NCI-H82 treated with DMSO at 0.1 percent for 48 hours (cell line): Measurements from ENCODE around the gene APPL2.

Experiments
- DNase-seq: peaks from one replicate; lab custom pipeline; 2025; ENCODE audit not compliant: unreplicated experiment; lab: John Stamatoyannopoulos, UW

APPL2 gene

DNA sequence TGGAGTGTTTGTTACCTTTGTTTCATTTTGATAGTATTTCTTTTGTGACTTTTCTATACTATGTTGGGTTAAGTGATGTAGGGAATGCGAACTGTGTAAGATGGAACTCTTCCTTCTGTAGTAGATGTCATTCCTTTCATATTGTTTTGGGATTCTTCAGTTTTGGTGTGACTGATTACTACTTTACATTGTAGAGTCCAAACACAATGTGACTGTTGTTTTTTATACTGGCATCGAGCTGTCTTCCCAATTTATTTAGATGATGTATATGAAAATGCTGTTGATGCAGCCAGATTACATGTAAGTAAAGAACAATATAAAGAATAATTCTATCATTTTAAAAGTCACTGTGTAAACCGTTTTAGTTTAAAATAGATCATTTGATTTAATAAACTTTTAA lies 93.7 kb downstream of the APPL2 start:
- DNase-seq, result no peak

- DNase-seq, result no peak
Measured at GRCh38 chr12:105141320-105141922, 94.6 kb downstream of the APPL2 start.

DNA sequence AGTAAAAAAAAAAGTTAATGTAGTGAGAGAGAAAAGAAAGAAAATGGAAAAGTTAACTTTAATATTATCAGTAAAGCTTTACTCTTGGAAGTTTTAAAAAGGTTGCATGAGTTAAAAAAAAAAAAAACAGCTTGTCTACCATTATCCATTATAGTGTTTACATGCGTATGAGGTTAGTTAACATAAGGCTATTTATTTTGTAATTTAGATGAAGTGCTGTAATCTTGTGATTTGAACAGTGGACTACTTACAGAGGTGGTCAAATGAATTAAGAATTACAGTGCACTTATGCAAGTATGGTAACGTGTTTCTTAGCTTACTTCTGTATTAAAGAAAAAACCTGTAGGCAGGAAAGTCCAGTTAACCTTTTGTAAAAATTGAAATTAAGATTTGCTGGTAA lies 97.7 kb downstream of the APPL2 start:
- no peak for DNase-seq
